K562 (cell line): ENCODE data around the gene SEC11A. TPM values are rescaled to one million over a fixed set of nuclear protein-coding genes. Genes with fewer than 3 reads are reported as not detected.

Experiments used
- ATAC-seq: fragments of 200-7000 bp; cut with Tn5 transposase; 3 replicates; pipeline ENCODE4 v1.9.1; 2020; ENCODE audit warnings: moderate library complexity
- BruUV-seq: library from RNA; stranded (reverse); fragments of 400-500 nt; replicated peaks from 2 replicates; lab custom pipeline; 2021; lab: Mats Ljungman, UMichigan
- CTCF ChIA-PET: fragments of 300-600 bp; formaldehyde crosslinking; extraction: SDS; loops from one replicate; lab custom pipeline; 2021; ENCODE audit warnings: low intra/inter-chr PET ratio; lab: Yijun Ruan, JAX
- POLR2A ChIA-PET: fragments of 300-600, 350-650 bp; sonication (Branson Sonifier 250); formaldehyde crosslinking; extraction: SDS; loops from one replicate; lab custom pipeline; 2021; ENCODE audit warnings: antibody characterized with exemption, inconsistent platforms; lab: Yijun Ruan, JAX
- DNase-seq, 4 experiments: peaks; one replicate each; pipeline versions ENCODE4 v3.0.0 to v3.0.0-alpha.2; 2011 to 2018; ENCODE audit warnings: low spot score in 3 of 4, mixed read lengths in 3 of 4; ENCODE audit errors: extremely low read depth in 1 of 4
- FAIRE-seq: peaks from 2 replicates; lab custom pipeline; 2011; peaks lifted over from hg19 to GRCh38; lab: Jason Lieb, UNC
- H2AFZ ChIP-seq: 2 replicates; pipeline ENCODE4 v1.6.0; 2011; ENCODE audit warnings: low read depth, low read length, control low read depth, inconsistent platforms
- H3K27ac ChIP-seq: fragments of 200-600 bp; 3 replicates; pipeline ENCODE4 v1.8.0; 2011; ENCODE audit warnings: low read depth, mild to moderate bottlenecking, control low read depth, inconsistent platforms, low read length, moderate library complexity, mixed read lengths; ENCODE audit errors: extremely low read depth
- H3K27me3 ChIP-seq, 2 experiments: fragments of 300-600 bp in 1 of 2; 2 replicates in 1 of 2; 3 replicates in 1 of 2; pipeline versions ENCODE4 v1.6.0 to v1.8.0; 2011; ENCODE audit warnings: inconsistent platforms in 2 of 2, low read length in 2 of 2, mild to moderate bottlenecking in 1 of 2, mixed read lengths in 1 of 2, moderate library complexity in 1 of 2; ENCODE audit not compliant: control insufficient read depth in 2 of 2, insufficient read depth in 2 of 2
- H3K36me3 ChIP-seq: fragments of 300-600 bp; 3 replicates; pipeline ENCODE4 v1.8.0; 2011; ENCODE audit warnings: mild to moderate bottlenecking, low read length, inconsistent platforms; ENCODE audit not compliant: control insufficient read depth, insufficient read depth
- H3K4me1 ChIP-seq, 2 experiments: fragments of 200-600 bp in 1 of 2; replicated peaks in 1 of 2; 2 replicates in 1 of 2; 3 replicates in 1 of 2; pipeline versions ENCODE4 v1.5.1 to v1.8.0; 2011; ENCODE audit warnings: inconsistent platforms in 2 of 2, low read length in 2 of 2, mild to moderate bottlenecking in 1 of 2, mixed read lengths in 1 of 2, moderate library complexity in 1 of 2; ENCODE audit not compliant: control insufficient read depth in 2 of 2, insufficient read depth in 2 of 2
- H3K4me2 ChIP-seq: 2 replicates; pipeline ENCODE4 v1.6.1; 2011; ENCODE audit warnings: low read length, control low read depth, inconsistent platforms, mixed read lengths; ENCODE audit not compliant: insufficient read depth
- H3K4me3 ChIP-seq: fragments of 200-600 bp; sonication (generic), shearing (Covaris generic); 2 replicates; pipeline ENCODE4 v1.5.1; 2016; ENCODE audit warnings: control low read depth, inconsistent platforms
- H3K79me2 ChIP-seq: fragments of 200-600 bp; 3 replicates; pipeline ENCODE4 v1.8.0; 2011; ENCODE audit warnings: low read length, inconsistent platforms; ENCODE audit not compliant: control insufficient read depth, insufficient read depth
- H3K9ac ChIP-seq, 2 experiments: 2 replicates each; pipeline versions ENCODE4 v1.6.0 to v1.6.1; 2011; ENCODE audit warnings: low read depth in 2 of 2, low read length in 2 of 2, control low read depth in 1 of 2, inconsistent platforms in 1 of 2, mild to moderate bottlenecking in 1 of 2, mixed read lengths in 1 of 2; ENCODE audit not compliant: insufficient read depth in 1 of 2
- H3K9me1 ChIP-seq: one replicate; pipeline ENCODE4 v1.6.0; 2011; ENCODE audit warnings: inconsistent platforms, mild to moderate bottlenecking, low read length, moderate library complexity; ENCODE audit not compliant: control insufficient read depth, insufficient read depth
- H3K9me3 ChIP-seq: replicated peaks from 2 replicates; pipeline ENCODE4 v1.5.1; 2011; ENCODE audit warnings: low read depth, low read length, inconsistent platforms; ENCODE audit not compliant: control insufficient read depth, insufficient read depth
- H4K20me1 ChIP-seq: replicated peaks from 2 replicates; pipeline ENCODE4 v1.6.1; 2011; ENCODE audit warnings: low read length, inconsistent platforms, mixed read lengths; ENCODE audit not compliant: control insufficient read depth, insufficient read depth
- BRF1 ChIP-seq: IDR thresholded peaks from 3 replicates; pipeline ENCODE4 v1.6.1; 2011; ENCODE audit warnings: borderline replicate concordance, mild to moderate bottlenecking; ENCODE audit not compliant: insufficient read length; ENCODE audit errors: extremely low read depth
- CBX1 ChIP-seq: sonication (generic); IDR thresholded peaks from 2 replicates; pipeline ENCODE4 v1.6.1; 2016; ENCODE audit warnings: antibody characterized with exemption, low read depth, mild to moderate bottlenecking
- FOXK2 ChIP-seq, 2 experiments: fragments of 450-650 bp; IDR thresholded peaks in 1 of 2; conservative IDR thresholded peaks in 1 of 2; 2 replicates each; pipeline ENCODE4 v1.6.1; 2016; ENCODE audit warnings: low read depth in 2 of 2, mild to moderate bottlenecking in 1 of 2
- MYBL2 ChIP-seq, 2 experiments: fragments of 450-650 bp in 1 of 2; sonication (generic) in 1 of 2; formaldehyde crosslinking in 1 of 2; IDR thresholded peaks; 2 replicates each; pipeline versions ENCODE4 v1.6.1 to v1.8.1; 2017 to 2022; ENCODE audit warnings: borderline replicate concordance in 1 of 2, inconsistent platforms in 1 of 2, low read depth in 1 of 2, mild to moderate bottlenecking in 1 of 2, missing genetic modification reagents in 1 of 2, moderate library complexity in 1 of 2
- NFE2 ChIP-seq: IDR thresholded peaks from 2 replicates; pipeline ENCODE4 v1.6.1; 2014; ENCODE audit warnings: antibody characterized with exemption, low read depth
- SMC3 ChIP-seq: conservative IDR thresholded peaks from 2 replicates; pipeline ENCODE4 v1.6.1; 2011; ENCODE audit warnings: low read depth, low read length, improper control_type of control experiment; ENCODE audit not compliant: insufficient read depth
- STAT5B ChIP-seq: fragments of 250-450 bp; sonication (Bioruptor Pico); IDR thresholded peaks from 2 replicates; pipeline ENCODE4 v1.8.0; 2021; ENCODE audit warnings: mild to moderate bottlenecking, inconsistent platforms
- YY1 ChIP-seq, 3 experiments: IDR thresholded peaks; 2 replicates each; pipeline ENCODE4 v1.6.1; 2011; ENCODE audit warnings: low read length in 2 of 3, mild to moderate bottlenecking in 2 of 3, moderate library complexity in 2 of 3, borderline replicate concordance in 1 of 3, control low read depth in 1 of 3, low read depth in 1 of 3; ENCODE audit not compliant: insufficient read depth in 3 of 3, insufficient replicate concordance in 2 of 3, control insufficient read depth in 1 of 3, insufficient read length in 1 of 3; ENCODE audit errors: extremely low read depth in 1 of 3
- ZNF76 ChIP-seq: fragments of 250-450 bp; sonication (Bioruptor Pico); IDR thresholded peaks from 2 replicates; pipeline ENCODE4 v1.4.0; 2020; ENCODE audit warnings: mild to moderate bottlenecking, moderate library complexity, borderline replicate concordance
- WGBS: fragments of 100-300 bp; shearing (Covaris generic); methylation state at CpG from one replicate; pipeline ENCODE4 v1.1.6; 2016; ENCODE audit warnings: low coverage, mixed read lengths; ENCODE audit not compliant: insufficient coverage; ENCODE audit errors: missing lambda C conversion rate; 5-methylcytosine and 5-hydroxymethylcytosine counted together
- in situ Hi-C: fragments of 300-500 bp; cut with MboI; formaldehyde crosslinking; loops from 4 replicates; pipeline ENCODE4 v1.15.0; 2018; ENCODE audit warnings: inconsistent platforms, mixed read lengths
- intact Hi-C: fragments of 100-400 bp; cut with micrococcal nuclease; formaldehyde crosslinking; loops from 2 replicates; pipeline ENCODE4 v1.14.2; 2022
- polyA plus RNA-seq, 8 experiments: library from polyadenylated mRNA; depleted of rRNA in 4 of 8; stranded (reverse) in 5 of 8; unstranded in 3 of 8; fragments of >200 nt; fragmentation: Nextera tagmentation in 2 of 8; fragmentation: Illumina TruSeq in 1 of 8; extraction: Ambion mirVana in 2 of 8; extraction: Trizol in 1 of 8; gene quantifications; 2 replicates each; pipeline versions ENCODE4 v1.2.1 to v1.2.3, GENCODE V29; 2011 to 2014; ENCODE audit warnings: inconsistent platforms in 1 of 8, missing spikeins in 1 of 8
- total RNA-seq, 7 experiments: library from RNA; depleted of rRNA in 6 of 7; stranded (reverse); fragments of >200 nt in 6 of 7; fragmentation: Illumina TruSeq in 2 of 7; extraction: Trizol in 2 of 7; gene quantifications; 2 replicates each; pipeline versions ENCODE4 v1.2.1 to v1.2.3, GENCODE V29; 2011 to 2021; ENCODE audit warnings: low replicate concordance in 1 of 7
- TF ChIP-seq, protein P1 (sequence below): fragments of 250-450 bp; sonication (Bioruptor Pico); IDR thresholded peaks from 2 replicates; pipeline ENCODE4 v1.5.0; 2021; ENCODE audit warnings: mild to moderate bottlenecking, moderate library complexity
- TF ChIP-seq, protein P2 (sequence below): fragments of 450-650 bp; conservative IDR thresholded peaks from 2 replicates; pipeline ENCODE4 v1.6.1; 2016; ENCODE audit warnings: missing genetic modification characterization, low read depth, mild to moderate bottlenecking, missing compliant biosample characterization, moderate library complexity
- TF ChIP-seq, protein P3 (sequence below): fragments of 250-450 bp; sonication (Bioruptor Pico); IDR thresholded peaks from 2 replicates; pipeline ENCODE4 v1.5.0; 2020; ENCODE audit warnings: mild to moderate bottlenecking, borderline replicate concordance

SEC11A gene
- total and polyA plus RNA-seq, 9 of the 15 experiments (the other 6 are each of a cell fraction or from before 2014, with no cell fraction given): 175 to 310 (median 229) TPM

DNA sequence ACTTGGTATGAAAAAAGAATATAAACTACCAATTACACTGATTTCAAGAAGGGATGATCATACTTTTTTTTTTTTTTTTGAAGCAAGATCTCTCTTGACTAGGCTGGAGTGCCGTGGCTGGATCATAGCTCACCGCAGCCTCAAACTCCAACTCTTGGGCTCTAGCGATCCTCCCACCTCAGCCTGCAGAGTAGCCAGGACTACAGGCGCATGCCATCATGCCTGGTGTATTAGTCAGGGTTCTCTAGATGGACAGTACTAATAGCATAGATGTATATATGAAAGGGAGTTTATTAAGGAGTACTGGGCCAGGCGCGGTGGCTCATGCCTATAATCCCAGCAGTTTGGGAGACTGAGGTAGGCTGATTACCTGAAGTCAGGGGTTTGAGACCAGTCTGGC, 11.5 kb upstream of the SEC11A start:
- Histone ChIP-seq H3K36me3 (no peaks in the 10 kb centered on the region), H3K27me3 (no peaks in the 10 kb centered on the region), H3K27ac (no peak overlapping the region), H3K9me1 (no peaks in the 10 kb centered on the region), H3K4me2 (no peak overlapping the region), H3K9me3 (no peaks in the 10 kb centered on the region), H3K79me2 (no peaks in the 10 kb centered on the region), H3K9ac (no peak overlapping the region), H4K20me1 (no peaks in the 10 kb centered on the region), H3K4me1 (peaks cover 11 to 12% of the 10 kb centered on the region in 2 experiments), H3K4me3 (no peak overlapping the region), H2AFZ (no peak overlapping the region)
- ChIA-PET POLR2A (interaction anchor here (0.5 to 3.4 kb wide), 3 partner anchors 11 to 46 kb away, joined by 3 to 16 read pairs (median 7); partner anchors contain the start of gene SEC11A), CTCF (no interaction called here)
- DNase-seq (no peak), ATAC-seq (no peak), FAIRE-seq (no peak)
- intact Hi-C loops (no loop called here), in situ Hi-C loops (no loop called here)
- 91% methylated on average over 6 of the region's 6 CpGs for WGBS
- BruUV-seq: no TSS peak
- TF ChIP-seq FOXK2 (conservative IDR thresholded peaks at IDR 0.05 in 1 of 2, IDR thresholded peaks at IDR 0.05 in 1 of 2; ENCODE audit: low read depth in 2 of 2) (no peak), BRF1 (no peak), SMC3 (no peak), CBX1 (no peak), MYBL2 (IDR thresholded peaks at IDR 0.05; ENCODE audit: low read depth) (no peak), MYBL2 (CRISPR knock-in tag; IDR thresholded peaks at IDR 0.05; ENCODE audit: borderline replicate concordance) (no peak), ZNF76 (CRISPR knock-in tag) (no peak), STAT5B (CRISPR knock-in tag) (no peak), NFE2 (no peak), YY1 (IDR thresholded peaks at IDR 0.05; ENCODE audit: borderline replicate concordance in 1 of 3, control insufficient read depth in 1 of 3, extremely low read depth in 1 of 3, insufficient read depth in 3 of 3, insufficient read length in 1 of 3, insufficient replicate concordance in 2 of 3, low read depth in 1 of 3, low read length in 2 of 3) (no peak)
- TF ChIP-seq, protein P1, sequence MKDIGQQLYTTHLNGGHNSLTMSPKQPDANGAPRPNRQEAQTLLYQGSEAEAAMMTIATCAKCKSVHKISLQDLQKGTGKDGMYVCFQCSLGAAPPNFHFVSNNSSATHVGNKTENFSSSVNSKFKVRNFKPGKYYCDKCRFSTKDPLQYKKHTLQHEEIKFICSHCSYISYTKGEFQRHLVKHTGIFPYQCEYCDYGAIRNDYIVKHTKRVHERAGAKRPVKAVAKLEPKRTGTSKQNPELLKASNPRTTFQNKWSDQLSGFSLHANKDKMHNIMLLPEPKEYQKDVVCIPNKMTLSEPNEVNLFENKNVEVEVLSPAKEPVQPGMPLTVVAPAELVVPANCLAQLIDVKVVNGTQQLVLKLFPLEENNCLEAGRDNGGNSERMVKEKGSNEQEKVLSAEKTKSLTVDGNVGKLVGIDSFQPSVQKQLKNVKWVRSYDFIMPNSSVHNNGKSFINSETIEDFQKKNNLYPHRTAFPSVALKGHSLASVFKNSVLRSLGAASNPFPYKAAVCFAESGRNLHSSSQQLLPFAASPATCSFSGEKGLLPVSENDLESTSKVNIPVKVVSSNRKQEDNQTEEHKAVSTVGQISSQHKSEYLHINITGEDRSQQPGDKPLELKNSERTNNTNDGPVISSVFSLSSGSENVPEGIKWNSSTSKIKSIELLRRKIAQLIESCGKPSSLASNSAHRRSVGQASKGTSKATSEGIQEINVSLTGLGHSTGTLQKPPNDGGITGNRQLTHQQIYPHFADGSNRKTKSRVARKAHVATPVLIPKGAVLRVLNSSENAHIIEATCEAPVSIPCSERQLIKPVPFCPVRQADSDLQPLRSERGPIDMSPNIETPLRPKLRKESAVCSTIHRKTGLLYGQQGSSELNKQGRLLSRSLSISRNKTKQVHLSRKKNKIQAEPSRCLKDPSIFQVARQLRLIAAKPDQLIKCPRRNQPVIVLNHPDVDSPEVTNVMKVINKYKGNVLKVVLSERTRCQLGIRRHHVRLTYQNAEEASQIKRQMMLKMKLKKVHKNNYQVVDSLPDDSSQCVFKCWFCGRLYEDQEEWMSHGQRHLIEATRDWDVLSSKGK (CRISPR knock-in tag): no peak
- TF ChIP-seq, protein P2, sequence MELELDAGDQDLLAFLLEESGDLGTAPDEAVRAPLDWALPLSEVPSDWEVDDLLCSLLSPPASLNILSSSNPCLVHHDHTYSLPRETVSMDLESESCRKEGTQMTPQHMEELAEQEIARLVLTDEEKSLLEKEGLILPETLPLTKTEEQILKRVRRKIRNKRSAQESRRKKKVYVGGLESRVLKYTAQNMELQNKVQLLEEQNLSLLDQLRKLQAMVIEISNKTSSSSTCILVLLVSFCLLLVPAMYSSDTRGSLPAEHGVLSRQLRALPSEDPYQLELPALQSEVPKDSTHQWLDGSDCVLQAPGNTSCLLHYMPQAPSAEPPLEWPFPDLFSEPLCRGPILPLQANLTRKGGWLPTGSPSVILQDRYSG (tag): no peak
- TF ChIP-seq, protein P3, sequence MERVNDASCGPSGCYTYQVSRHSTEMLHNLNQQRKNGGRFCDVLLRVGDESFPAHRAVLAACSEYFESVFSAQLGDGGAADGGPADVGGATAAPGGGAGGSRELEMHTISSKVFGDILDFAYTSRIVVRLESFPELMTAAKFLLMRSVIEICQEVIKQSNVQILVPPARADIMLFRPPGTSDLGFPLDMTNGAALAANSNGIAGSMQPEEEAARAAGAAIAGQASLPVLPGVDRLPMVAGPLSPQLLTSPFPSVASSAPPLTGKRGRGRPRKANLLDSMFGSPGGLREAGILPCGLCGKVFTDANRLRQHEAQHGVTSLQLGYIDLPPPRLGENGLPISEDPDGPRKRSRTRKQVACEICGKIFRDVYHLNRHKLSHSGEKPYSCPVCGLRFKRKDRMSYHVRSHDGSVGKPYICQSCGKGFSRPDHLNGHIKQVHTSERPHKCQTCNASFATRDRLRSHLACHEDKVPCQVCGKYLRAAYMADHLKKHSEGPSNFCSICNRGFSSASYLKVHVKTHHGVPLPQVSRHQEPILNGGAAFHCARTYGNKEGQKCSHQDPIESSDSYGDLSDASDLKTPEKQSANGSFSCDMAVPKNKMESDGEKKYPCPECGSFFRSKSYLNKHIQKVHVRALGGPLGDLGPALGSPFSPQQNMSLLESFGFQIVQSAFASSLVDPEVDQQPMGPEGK: no peak
